ENCODE data around the gene ADSS2. TPM values are rescaled to one million over a fixed set of nuclear protein-coding genes. Genes with fewer than 3 reads are reported as not detected.
"Not testable (repeated sequence)": the region's sequence is repeated elsewhere in the genome, so short reads cannot be mapped to it uniquely, and the experiment has no call there.

Gene ADSS2
- total RNA-seq: 10 to 100 TPM; 39.4 to 59.3 (median 47.0) TPM

- DNase-seq (ENCODE audit: low spot score in 2 of 2): no peak
- TF ChIP-seq POLR2A (IDR thresholded peaks at IDR 0.05): peak in 1 of 2 donors; percentile 51
- TF ChIP-seq CTCF (IDR thresholded peaks at IDR 0.05): no peak
- peak within 1 kb of the TSS; percentile 83 for H3K4me3 ChIP-seq (ENCODE audit: low read depth, poor library complexity, severe bottlenecking)
- intact Hi-C loops (cut with DNase I; ENCODE audit: low total_unique reads): no loop called here
- whole genome bisulfite sequencing, 2 donors: 0 to 1% methylated on average over 6 to 19 of the region's 45 CpGs
These were observed at the start of gene ADSS2 for GRCh38 chr1:244451539-244451950. ADSS2 (minus strand) TSS chr1:244451909; CDS start chr1:244451817, 92 bp downstream.

- H3K4me3 ChIP-seq (ENCODE audit: low read depth, poor library complexity, severe bottlenecking); intact Hi-C loops (cut with DNase I; ENCODE audit: low total_unique reads); DNase-seq (ENCODE audit: low spot score in 2 of 2): not testable (repeated sequence)
- 91 to 93% methylated on average over 4 of the region's 4 CpGs for WGBS, 2 donors
These were observed 48.8 kb upstream of the ADSS2 start for GRCh38 chr1:244500515-244500914.

- H3K4me3 ChIP-seq (ENCODE audit: low read depth, poor library complexity, severe bottlenecking); DNase-seq (ENCODE audit: low spot score in 2 of 2); intact Hi-C loops (cut with DNase I; ENCODE audit: low total_unique reads): not testable (repeated sequence)
- 86 to 91% methylated on average over 2 of the region's 2 CpGs for WGBS, 2 donors
These were observed 47.8 kb upstream of the ADSS2 start for GRCh38 chr1:244499484-244499883.

GRCh38 chr1:244497805-244498204 is 46.1 kb upstream of the ADSS2 start:
- intact Hi-C loops (cut with DNase I; ENCODE audit: low total_unique reads): no loop called here
- H3K4me3 ChIP-seq (ENCODE audit: low read depth, poor library complexity, severe bottlenecking): no peak overlapping the region
- DNase-seq (ENCODE audit: low spot score in 2 of 2): no peak
- WGBS, 2 donors: 58 to 73% methylated on average over 1 of the region's 1 CpG
- TF ChIP-seq CTCF (IDR thresholded peaks at IDR 0.05): no peak
- TF ChIP-seq POLR2A (IDR thresholded peaks at IDR 0.05): no peak

GRCh38 chr1:244496186-244496585 is 44.5 kb upstream of the ADSS2 start:
- no peak for TF ChIP-seq CTCF (IDR thresholded peaks at IDR 0.05)
- no peak for TF ChIP-seq POLR2A (IDR thresholded peaks at IDR 0.05)
- 76 to 83% methylated on average over 1 of the region's 1 CpG for WGBS, 2 donors
- DNase-seq (ENCODE audit: low spot score in 2 of 2): no peak
- no peak overlapping the region for H3K4me3 ChIP-seq (ENCODE audit: low read depth, poor library complexity, severe bottlenecking)
- intact Hi-C loops (cut with DNase I; ENCODE audit: low total_unique reads): no loop called here

- DNase-seq (ENCODE audit: low spot score in 2 of 2): no peak
- intact Hi-C loops (cut with DNase I; ENCODE audit: low total_unique reads): no loop called here
- no peak overlapping the region for H3K4me3 ChIP-seq (ENCODE audit: low read depth, poor library complexity, severe bottlenecking)
- no peak for TF ChIP-seq CTCF (IDR thresholded peaks at IDR 0.05)
- no peak for TF ChIP-seq POLR2A (IDR thresholded peaks at IDR 0.05)
- 91 to 98% methylated on average over 2 of the region's 2 CpGs for WGBS, 2 donors
These were observed 42.9 kb upstream of the ADSS2 start for GRCh38 chr1:244494653-244495052.

- H3K4me3 ChIP-seq (ENCODE audit: low read depth, poor library complexity, severe bottlenecking); intact Hi-C loops (cut with DNase I; ENCODE audit: low total_unique reads); DNase-seq (ENCODE audit: low spot score in 2 of 2): not testable (repeated sequence)
- 66 to 82% methylated on average over 3 of the region's 3 CpGs for WGBS, 2 donors
These were observed 33.3 kb upstream of the ADSS2 start for GRCh38 chr1:244484971-244485370.
